ENCODE data around the gene DNER.

DNER gene

GRCh38 chr2:229666811-229667210 is 47.5 kb downstream of the DNER start:
- DNase-seq: no peak

- DNase-seq: no peak
Observed at GRCh38 chr2:229665158-229665557, 49.2 kb downstream of the DNER start.

DNA sequence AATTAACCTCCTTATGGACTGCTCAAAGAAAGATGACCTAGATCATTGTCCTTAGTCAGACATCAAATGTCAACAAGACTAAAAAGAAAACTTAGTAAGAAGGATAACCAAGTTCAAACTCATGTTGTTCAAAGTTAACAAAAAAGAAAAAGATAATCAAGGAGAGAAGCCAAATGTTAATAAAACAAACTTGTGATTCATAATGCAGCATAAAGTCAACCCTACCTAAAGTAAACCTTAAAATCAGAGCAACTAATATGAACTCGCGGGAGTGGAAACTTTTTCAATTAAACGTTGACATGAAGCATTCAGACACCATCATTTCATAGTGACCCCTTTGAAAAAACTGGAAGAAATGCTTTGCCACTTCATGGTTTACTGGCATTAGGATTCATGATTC is 52.9 kb downstream of the DNER start:
- no peak for DNase-seq

DNA sequence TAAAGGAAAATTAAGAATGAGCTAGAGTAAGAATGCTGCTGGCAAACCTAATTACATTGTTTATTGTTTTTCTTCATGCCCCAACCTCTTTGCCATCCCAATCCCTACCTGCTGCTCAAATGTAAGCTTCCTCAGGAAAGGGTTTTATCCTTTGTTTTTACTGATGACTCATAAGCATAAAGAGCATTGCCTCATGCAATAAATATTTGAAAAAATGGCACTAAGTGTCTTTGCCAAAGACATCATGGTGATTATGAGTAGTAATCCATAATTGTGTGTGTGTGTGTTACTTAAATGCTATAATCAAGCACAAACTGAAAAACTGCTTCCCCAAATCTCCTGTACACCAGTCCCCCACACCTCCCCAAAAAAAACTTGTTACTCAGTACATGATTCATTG is 53.4 kb downstream of the DNER start:
- DNase-seq: no peak

DNA sequence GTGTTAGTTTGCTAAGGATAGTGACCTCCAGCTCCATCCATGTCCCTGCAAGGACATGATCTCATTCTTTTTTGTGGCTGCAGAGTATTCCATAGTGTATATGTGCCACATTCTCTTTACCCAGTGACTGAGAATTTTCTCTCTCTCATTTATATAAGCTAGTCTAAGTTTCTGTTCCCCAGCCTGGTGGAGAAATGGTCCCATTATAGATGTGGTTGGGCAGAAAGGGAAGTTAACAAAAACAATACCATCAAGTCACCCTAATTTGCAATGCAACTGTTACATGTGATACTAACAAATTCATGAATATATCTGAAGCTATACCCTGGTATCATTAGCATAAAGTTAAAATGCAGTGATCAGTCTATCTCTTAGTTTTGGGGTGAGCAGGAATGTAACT is 54.0 kb downstream of the DNER start:
- no peak for DNase-seq

- DNase-seq: no peak
Observed at GRCh38 chr2:229658004-229658403, 56.4 kb downstream of the DNER start.

- DNase-seq: no peak
Observed at GRCh38 chr2:229654437-229654836, 59.9 kb downstream of the DNER start.

GRCh38 chr2:229653531-229653930 is 60.8 kb downstream of the DNER start:
- DNase-seq: no peak

- DNase-seq: no peak
Observed at GRCh38 chr2:229652796-229653195, 61.6 kb downstream of the DNER start.

GRCh38 chr2:229650901-229651300 is 63.5 kb downstream of the DNER start:
- DNase-seq: no peak

- no peak for DNase-seq
Observed at GRCh38 chr2:229650059-229650458, 64.3 kb downstream of the DNER start.

DNA sequence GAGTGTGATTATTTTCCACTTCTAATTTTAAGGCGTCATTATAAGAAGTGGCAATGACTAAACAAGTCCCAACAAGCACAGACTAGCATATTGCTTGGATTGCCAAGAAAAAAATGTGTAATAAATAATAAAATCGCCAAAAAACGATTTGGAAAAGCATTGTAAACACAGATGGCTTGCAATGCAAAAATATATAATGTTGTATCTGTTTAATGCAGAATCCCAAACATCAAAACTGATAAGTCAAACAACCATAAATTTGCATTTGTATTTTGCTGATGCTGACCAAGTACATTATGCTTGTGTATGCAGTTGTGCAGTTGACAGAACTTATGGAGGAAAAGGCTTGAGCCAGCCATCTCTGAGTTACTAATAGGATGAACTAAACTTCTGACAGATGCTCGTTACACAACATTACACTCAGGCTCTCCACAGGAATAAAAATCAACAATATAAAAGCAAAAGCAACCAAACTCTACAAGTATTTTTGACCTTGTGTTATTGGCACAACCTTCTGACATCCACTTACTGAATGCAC is 68.1 kb downstream of the DNER start:
- no peak for DNase-seq

DNA sequence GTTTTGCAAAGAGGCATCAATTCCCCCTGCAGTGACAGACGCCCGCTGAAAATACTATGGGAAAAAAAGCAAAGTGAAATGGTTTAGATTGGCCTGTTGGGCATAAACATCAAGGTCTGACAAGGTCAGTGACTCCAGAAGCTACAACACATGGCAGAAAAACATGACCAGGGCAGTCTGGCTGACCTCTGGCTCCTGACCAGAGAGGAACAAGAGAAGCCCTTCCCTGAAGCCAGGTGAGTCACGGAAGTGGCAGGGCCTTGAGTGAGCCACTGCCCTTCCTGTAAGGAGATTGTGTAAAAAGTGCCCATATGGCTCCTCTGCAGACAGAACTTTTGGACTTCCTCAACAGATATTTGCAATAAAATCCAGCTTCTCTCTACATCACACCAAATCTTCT is 72.0 kb downstream of the DNER start:
- no peak for DNase-seq

DNA sequence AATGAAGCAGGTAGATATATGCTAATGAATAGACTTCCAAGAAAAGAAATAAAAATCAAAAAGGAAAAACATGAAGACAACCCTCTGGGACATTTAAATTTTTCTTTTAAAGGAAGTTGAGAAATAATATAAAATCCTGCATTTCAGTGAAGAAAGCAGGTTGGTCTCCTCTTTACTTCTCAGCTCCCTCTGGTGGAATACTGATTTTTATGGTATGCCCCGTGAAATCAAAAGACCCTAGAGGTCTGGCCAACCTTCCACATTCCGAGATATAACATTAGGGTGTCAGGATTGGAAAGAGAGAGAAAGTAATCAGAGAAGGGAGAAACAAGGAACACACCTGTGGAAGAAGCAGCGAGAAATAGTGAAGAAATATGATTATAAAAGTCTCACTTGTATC is 72.7 kb downstream of the DNER start:
- no peak for DNase-seq

DNA sequence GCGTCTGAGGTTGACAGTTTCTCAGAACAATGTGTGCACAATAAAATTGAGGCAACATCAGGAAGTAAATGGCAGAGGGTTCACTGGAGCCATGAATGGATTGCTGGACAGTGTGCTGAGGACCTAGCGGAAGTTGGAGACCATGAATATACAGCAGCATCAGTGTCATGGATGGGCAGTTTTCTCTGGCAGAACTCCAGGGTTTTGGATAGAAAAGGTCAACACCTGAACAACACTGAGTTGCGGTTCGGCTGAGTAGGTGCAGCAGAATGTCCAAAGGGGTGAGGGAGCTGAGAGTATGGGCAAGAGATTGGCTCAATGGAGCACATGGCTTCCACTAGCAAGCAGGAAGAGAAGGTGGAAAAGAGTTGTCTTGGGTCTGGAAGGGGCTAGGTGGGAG is 73.7 kb downstream of the DNER start:
- DNase-seq: no peak

- DNase-seq: no peak
Observed at GRCh38 chr2:229636571-229636970, 77.8 kb downstream of the DNER start.

DNA sequence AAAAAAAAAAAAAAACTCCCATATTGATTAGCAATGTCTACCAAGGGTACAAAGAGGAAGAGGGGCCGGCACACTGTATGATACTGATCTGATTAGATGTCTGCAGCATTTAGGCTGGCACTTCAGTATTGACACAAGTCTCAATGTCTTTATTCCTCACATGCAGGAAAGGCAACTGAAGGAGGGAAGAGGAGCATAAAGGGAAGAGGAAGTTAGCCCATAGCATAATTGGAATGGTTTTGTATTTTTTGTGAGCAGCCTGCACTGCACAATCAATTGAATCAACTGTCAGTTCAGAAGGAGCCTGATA is 79.0 kb downstream of the DNER start:
- DNase-seq: no peak

- DNase-seq: no peak
Observed at GRCh38 chr2:229634601-229635370, 79.6 kb downstream of the DNER start.

GRCh38 chr2:229633556-229633955 is 80.8 kb downstream of the DNER start:
- no peak for DNase-seq

DNA sequence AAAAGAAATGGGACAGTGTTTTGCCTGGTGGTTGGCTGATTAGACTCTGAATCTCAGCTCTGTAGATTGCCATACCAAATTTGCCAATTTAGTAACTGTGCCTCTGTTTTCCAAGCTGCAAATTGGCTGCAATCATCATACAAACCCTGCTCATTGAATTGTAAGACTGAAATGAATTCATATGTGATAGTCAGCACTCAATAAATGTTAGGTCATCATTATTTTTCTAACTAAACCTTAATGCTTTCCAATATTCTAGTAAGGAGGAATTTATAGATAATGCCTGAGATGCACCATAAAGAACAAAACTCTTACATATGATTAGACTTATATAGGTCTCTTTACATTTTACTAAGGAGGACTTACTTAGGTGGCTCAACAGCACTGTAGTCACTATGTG is 85.3 kb downstream of the DNER start:
- DNase-seq: no peak

DNA sequence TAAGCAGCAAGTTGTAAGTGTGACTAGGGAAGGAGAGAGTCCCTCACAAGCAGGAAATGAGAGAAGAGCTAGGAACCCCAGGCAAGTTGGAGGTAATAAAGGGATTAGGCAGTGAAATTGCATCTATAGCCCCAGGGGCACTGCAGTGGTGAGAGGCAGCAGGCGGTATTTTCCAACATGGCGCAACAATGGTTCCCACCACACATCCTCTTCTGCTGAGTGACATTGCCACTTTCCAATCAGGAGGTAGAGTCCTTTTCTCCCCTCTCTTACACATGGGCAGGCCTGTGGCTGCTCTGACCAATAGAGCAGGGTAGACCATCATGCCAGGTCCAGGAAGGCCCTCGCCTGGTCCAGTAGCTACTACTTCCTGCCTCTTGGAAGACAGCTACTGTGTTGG is 86.6 kb downstream of the DNER start:
- no peak for DNase-seq

DNA sequence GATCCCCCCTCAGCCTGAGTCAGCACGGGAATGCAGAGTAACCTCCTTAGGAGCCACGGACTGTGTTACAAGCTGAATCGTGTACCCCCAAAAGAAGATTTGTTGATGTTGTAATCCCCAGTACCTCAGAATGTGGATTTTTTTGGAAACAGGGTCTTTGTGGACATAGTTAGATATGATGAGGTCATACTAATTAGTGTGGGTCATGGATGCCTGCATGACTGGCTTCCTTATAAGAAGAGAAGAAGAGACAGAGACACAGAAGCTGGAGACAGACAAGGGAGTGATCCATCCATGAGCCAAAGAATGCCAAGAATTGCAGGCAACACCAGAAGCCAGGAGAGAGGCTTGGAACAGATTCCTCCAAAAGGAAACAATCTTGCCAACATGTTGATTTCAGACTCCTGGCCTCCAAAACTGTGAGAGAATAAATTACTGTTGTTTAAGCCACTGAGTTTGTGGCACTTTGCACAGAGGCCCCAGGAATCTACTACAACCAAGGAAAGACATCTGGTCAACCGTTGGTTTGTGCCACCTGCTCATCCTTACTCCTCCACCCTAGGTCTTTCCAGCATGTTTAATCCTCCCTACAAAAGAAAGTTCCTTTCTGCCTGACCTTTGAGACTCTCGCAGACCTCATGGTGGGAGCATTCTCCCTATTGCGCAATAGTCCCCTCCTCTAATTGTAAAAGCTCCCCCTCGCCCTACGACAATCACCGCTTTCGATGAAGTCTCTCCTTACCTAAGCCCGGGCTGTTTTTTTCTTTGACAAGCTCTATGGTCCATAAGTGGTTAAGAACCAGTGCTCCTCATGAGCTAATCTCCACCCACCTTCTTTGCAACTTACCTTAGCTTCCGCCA is 91.6 kb downstream of the DNER start:
- no peak for DNase-seq

- no peak for DNase-seq
Observed at GRCh38 chr2:229620759-229621158, 93.6 kb downstream of the DNER start.

DNA sequence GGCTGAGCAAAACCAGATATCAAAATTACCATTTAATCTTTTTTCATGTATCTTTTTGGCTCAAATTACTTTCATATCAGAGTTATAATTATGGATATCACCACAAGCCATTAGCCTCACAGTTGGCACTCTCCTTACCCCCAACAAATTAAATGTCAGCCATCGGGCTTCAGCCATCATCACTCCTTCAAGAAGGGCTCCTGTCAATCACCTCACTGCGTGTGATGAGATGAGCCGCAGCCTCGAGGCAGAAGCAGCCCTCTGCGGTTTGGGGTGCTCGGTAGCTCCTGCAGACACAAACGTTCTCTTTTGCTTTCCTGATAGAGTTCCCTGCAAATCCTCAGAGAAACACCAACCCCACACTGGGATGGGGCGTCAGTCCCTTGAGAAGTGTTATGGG is 94.1 kb downstream of the DNER start:
- no peak for DNase-seq
